GM23338 (cell line): ENCODE results near the gene DNAJC17. TPM values are rescaled to one million over a fixed set of nuclear protein-coding genes. Genes with fewer than 3 reads are reported as not detected.

ENCODE experiments used
- ATAC-seq: fragments of 200-7000 bp; cut with Tn5 transposase; 3 replicates; pipeline ENCODE4 v1.9.1; 2020
- DNase-seq: peaks from one replicate; pipeline ENCODE4 v3.0.0-alpha.2; 2015; ENCODE audit warnings: low spot score
- H2AFZ ChIP-seq: fragments of 200-600 bp; sonication (generic); 2 replicates; pipeline ENCODE4 v1.8.0; 2016; ENCODE audit warnings: antibody characterized with exemption, mild to moderate bottlenecking, moderate library complexity
- H3F3A ChIP-seq: fragments of 200-600 bp; sonication (generic); replicated peaks from 2 replicates; pipeline ENCODE4 v1.8.0; 2017; ENCODE audit warnings: antibody characterized with exemption, mixed run types, low read depth
- H3K27ac ChIP-seq: fragments of 200-600 bp; sonication (generic); 2 replicates; pipeline ENCODE4 v1.6.1; 2016; ENCODE audit warnings: low read depth
- H3K27me3 ChIP-seq: fragments of 200-600 bp; sonication (generic); 2 replicates; pipeline ENCODE4 v1.8.0; 2016; ENCODE audit warnings: mild to moderate bottlenecking, mixed run types, moderate library complexity; ENCODE audit not compliant: insufficient read depth
- H3K36me3 ChIP-seq: fragments of 200-600 bp; sonication (generic); 2 replicates; pipeline ENCODE4 v1.8.0; 2016; ENCODE audit warnings: mild to moderate bottlenecking; ENCODE audit not compliant: insufficient read depth
- H3K4me1 ChIP-seq: fragments of 200-600 bp; sonication (generic); 2 replicates; pipeline ENCODE4 v1.8.0; 2016; ENCODE audit warnings: mild to moderate bottlenecking, moderate library complexity; ENCODE audit not compliant: insufficient read depth
- H3K4me2 ChIP-seq: fragments of 200-600 bp; sonication (generic); 2 replicates; pipeline ENCODE4 v1.7.1; 2017; ENCODE audit warnings: mixed run types
- H3K4me3 ChIP-seq: fragments of 200-600 bp; sonication (generic); 2 replicates; pipeline ENCODE4 v1.6.1; 2016; ENCODE audit warnings: mixed run types
- H3K79me2 ChIP-seq: fragments of 200-600 bp; sonication (generic); replicated peaks from 2 replicates; pipeline ENCODE4 v1.8.0; 2017; ENCODE audit warnings: mild to moderate bottlenecking; ENCODE audit not compliant: insufficient read depth
- H3K9me2 ChIP-seq: fragments of 200-600 bp; sonication (generic); 2 replicates; pipeline ENCODE4 v1.8.0; 2017; ENCODE audit not compliant: insufficient read depth
- H4K20me1 ChIP-seq: fragments of 200-600 bp; sonication (generic); replicated peaks from 2 replicates; pipeline ENCODE4 v1.8.0; 2017; ENCODE audit warnings: mild to moderate bottlenecking; ENCODE audit not compliant: insufficient read depth
- H3K27ac Mint-ChIP-seq: 2 replicates; pipeline ENCODE4 v1.8.0; 2020; ENCODE audit warnings: inconsistent platforms, mild to moderate bottlenecking, moderate library complexity, mixed read lengths
- H3K27me3 Mint-ChIP-seq: 3 replicates; pipeline ENCODE4 v1.8.0; 2022; ENCODE audit warnings: low read depth, mild to moderate bottlenecking, moderate library complexity, mixed read lengths, inconsistent platforms; ENCODE audit not compliant: insufficient read depth, poor library complexity
- H3K36me3 Mint-ChIP-seq: 3 replicates; pipeline ENCODE4 v1.8.0; 2021; ENCODE audit warnings: low read depth, mild to moderate bottlenecking, inconsistent platforms, moderate library complexity, mixed read lengths
- H3K4me1 Mint-ChIP-seq: 3 replicates; pipeline ENCODE4 v1.8.0; 2020; ENCODE audit warnings: mild to moderate bottlenecking, inconsistent platforms, mixed read lengths
- H3K4me3 Mint-ChIP-seq: 3 replicates; pipeline ENCODE4 v1.8.0; 2021; ENCODE audit warnings: moderate library complexity, mild to moderate bottlenecking, inconsistent platforms, mixed read lengths
- H3K9me3 Mint-ChIP-seq: 3 replicates; pipeline ENCODE4 v1.8.0; 2020; ENCODE audit warnings: moderate library complexity, mild to moderate bottlenecking, inconsistent platforms, mixed read lengths
- CREB1 ChIP-seq: fragments of 250-450 bp; sonication (Bioruptor Pico); IDR thresholded peaks from 2 replicates; pipeline ENCODE4 v1.5.0; 2020; ENCODE audit warnings: low read depth, mild to moderate bottlenecking, moderate library complexity
- polyA plus RNA-seq: library from polyadenylated mRNA; unstranded; fragments of >200 nt; fragmentation: Nextera tagmentation; extraction: Ambion mirVana; gene quantifications from 2 replicates; pipeline ENCODE4 v1.2.1, GENCODE V29; 2016
- total RNA-seq: library from RNA; depleted of rRNA; stranded (reverse); fragments of >200 nt; shearing (Covaris generic); gene quantifications from 2 replicates; pipeline ENCODE4 v1.2.3, GENCODE V29; 2014
- TF ChIP-seq, protein P1 (sequence below): fragments of 250-450 bp; sonication (Bioruptor Pico); IDR thresholded peaks from 2 replicates; pipeline ENCODE4 v1.5.0; 2020; ENCODE audit warnings: mild to moderate bottlenecking, moderate library complexity
- TF ChIP-seq, protein P2 (sequence below): IDR thresholded peaks from one replicate; pipeline ENCODE4 v1.6.1; 2018; ENCODE audit warnings: antibody characterized with exemption; ENCODE audit not compliant: unreplicated experiment

The DNAJC17 gene
- total and polyA plus RNA-seq, 2 experiments from 2014 or later, result 23.0 to 77.6 TPM

DNA sequence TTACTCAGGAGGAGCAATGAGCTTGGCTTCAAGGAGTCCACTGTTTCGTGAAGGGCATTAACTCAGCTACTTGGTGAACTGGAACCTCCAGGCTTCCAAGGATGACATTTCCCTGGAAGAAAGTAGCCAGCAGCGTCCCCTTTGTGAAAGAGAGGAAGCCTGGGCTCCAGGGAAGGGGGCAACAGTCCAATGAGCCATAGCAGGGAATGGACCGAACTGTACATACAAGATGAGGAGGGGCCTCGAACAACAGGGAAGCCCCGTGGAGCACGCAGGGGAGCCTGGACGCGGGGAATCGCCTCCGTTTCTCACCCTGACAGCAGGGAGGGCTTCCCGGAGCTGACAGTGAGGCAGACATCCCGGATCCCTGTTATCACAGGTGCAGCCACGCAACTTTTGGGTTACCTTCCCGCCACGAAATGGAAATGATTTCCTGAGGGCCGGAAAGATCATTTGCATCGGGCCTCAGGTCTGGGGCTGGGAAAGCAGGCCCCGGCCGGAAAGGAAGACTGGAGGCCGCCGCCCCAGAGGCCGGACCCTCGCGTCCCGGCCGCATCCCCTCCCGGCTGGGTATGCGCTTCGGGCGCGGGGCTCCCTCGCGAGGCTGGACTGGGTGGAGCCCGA is 36.1 kb upstream of the DNAJC17 start:
- no peaks in the 10 kb centered on the region; the same call in 1 of the 2 replicates for H3K36me3 ChIP-seq
- Mint-ChIP-seq H3K27me3 (peaks cover 22% of the 10 kb centered on the region), H3K4me3 (peak overlapping the region; percentile 88), H3K4me1 (peaks cover 42% of the 10 kb centered on the region), H3K27ac (no peak overlapping the region), H3K9me3 (0 out of 3 replicates have a peak, but pooled peaks cover 3% of the 10 kb centered on the region), H3K36me3 (peaks cover 33% of the 10 kb centered on the region)
- no peak for TF ChIP-seq CREB1
- TF ChIP-seq, protein P1, sequence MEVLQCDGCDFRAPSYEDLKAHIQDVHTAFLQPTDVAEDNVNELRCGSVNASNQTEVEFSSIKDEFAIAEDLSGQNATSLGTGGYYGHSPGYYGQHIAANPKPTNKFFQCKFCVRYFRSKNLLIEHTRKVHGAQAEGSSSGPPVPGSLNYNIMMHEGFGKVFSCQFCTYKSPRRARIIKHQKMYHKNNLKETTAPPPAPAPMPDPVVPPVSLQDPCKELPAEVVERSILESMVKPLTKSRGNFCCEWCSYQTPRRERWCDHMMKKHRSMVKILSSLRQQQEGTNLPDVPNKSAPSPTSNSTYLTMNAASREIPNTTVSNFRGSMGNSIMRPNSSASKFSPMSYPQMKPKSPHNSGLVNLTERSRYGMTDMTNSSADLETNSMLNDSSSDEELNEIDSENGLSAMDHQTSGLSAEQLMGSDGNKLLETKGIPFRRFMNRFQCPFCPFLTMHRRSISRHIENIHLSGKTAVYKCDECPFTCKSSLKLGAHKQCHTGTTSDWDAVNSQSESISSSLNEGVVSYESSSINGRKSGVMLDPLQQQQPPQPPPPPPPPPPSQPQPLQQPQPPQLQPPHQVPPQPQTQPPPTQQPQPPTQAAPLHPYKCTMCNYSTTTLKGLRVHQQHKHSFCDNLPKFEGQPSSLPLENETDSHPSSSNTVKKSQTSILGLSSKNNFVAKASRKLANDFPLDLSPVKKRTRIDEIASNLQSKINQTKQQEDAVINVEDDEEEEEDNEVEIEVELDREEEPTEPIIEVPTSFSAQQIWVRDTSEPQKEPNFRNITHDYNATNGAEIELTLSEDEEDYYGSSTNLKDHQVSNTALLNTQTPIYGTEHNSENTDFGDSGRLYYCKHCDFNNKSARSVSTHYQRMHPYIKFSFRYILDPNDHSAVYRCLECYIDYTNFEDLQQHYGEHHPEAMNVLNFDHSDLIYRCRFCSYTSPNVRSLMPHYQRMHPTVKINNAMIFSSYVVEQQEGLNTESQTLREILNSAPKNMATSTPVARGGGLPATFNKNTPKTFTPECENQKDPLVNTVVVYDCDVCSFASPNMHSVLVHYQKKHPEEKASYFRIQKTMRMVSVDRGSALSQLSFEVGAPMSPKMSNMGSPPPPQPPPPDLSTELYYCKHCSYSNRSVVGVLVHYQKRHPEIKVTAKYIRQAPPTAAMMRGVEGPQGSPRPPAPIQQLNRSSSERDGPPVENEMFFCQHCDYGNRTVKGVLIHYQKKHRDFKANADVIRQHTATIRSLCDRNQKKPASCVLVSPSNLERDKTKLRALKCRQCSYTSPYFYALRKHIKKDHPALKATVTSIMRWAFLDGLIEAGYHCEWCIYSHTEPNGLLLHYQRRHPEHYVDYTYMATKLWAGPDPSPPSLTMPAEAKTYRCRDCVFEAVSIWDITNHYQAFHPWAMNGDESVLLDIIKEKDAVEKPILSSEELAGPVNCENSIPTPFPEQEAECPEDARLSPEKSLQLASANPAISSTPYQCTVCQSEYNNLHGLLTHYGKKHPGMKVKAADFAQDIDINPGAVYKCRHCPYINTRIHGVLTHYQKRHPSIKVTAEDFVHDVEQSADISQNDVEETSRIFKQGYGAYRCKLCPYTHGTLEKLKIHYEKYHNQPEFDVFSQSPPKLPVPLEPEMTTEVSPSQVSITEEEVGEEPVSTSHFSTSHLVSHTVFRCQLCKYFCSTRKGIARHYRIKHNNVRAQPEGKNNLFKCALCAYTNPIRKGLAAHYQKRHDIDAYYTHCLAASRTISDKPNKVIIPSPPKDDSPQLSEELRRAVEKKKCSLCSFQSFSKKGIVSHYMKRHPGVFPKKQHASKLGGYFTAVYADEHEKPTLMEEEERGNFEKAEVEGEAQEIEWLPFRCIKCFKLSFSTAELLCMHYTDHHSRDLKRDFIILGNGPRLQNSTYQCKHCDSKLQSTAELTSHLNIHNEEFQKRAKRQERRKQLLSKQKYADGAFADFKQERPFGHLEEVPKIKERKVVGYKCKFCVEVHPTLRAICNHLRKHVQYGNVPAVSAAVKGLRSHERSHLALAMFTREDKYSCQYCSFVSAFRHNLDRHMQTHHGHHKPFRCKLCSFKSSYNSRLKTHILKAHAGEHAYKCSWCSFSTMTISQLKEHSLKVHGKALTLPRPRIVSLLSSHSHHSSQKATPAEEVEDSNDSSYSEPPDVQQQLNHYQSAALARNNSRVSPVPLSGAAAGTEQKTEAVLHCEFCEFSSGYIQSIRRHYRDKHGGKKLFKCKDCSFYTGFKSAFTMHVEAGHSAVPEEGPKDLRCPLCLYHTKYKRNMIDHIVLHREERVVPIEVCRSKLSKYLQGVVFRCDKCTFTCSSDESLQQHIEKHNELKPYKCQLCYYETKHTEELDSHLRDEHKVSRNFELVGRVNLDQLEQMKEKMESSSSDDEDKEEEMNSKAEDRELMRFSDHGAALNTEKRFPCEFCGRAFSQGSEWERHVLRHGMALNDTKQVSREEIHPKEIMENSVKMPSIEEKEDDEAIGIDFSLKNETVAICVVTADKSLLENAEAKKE (CRISPR knock-in tag), result no peak
- TF ChIP-seq, protein P2, sequence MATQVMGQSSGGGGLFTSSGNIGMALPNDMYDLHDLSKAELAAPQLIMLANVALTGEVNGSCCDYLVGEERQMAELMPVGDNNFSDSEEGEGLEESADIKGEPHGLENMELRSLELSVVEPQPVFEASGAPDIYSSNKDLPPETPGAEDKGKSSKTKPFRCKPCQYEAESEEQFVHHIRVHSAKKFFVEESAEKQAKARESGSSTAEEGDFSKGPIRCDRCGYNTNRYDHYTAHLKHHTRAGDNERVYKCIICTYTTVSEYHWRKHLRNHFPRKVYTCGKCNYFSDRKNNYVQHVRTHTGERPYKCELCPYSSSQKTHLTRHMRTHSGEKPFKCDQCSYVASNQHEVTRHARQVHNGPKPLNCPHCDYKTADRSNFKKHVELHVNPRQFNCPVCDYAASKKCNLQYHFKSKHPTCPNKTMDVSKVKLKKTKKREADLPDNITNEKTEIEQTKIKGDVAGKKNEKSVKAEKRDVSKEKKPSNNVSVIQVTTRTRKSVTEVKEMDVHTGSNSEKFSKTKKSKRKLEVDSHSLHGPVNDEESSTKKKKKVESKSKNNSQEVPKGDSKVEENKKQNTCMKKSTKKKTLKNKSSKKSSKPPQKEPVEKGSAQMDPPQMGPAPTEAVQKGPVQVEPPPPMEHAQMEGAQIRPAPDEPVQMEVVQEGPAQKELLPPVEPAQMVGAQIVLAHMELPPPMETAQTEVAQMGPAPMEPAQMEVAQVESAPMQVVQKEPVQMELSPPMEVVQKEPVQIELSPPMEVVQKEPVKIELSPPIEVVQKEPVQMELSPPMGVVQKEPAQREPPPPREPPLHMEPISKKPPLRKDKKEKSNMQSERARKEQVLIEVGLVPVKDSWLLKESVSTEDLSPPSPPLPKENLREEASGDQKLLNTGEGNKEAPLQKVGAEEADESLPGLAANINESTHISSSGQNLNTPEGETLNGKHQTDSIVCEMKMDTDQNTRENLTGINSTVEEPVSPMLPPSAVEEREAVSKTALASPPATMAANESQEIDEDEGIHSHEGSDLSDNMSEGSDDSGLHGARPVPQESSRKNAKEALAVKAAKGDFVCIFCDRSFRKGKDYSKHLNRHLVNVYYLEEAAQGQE, result no peak
- peak overlapping the region; percentile 100 for H3K4me2 ChIP-seq
- DNase-seq, result no peak
- peak overlapping the region; percentile 97 for H3K4me3 ChIP-seq
- peaks cover 23% of the 10 kb centered on the region for H4K20me1 ChIP-seq
- no peak overlapping the region for H3K27ac ChIP-seq
- peak overlapping the region; percentile 87 for H2AFZ ChIP-seq
- no peak for ATAC-seq
- 0 out of 2 replicates have a peak, but pooled peaks cover 4% of the 10 kb centered on the region for H3K27me3 ChIP-seq
- H3K9me2 ChIP-seq, result no peaks in the 10 kb centered on the region
- peaks cover 36% of the 10 kb centered on the region for H3K4me1 ChIP-seq
- H3K79me2 ChIP-seq, result peaks cover 42% of the 10 kb centered on the region
- H3F3A ChIP-seq, result peaks cover 7% of the 10 kb centered on the region; the same call in 1 of the 2 replicates
